HepG2 (cell line): ENCODE data around the gene SIGLEC9. TPM values are rescaled to one million over a fixed set of nuclear protein-coding genes. Genes with fewer than 3 reads are reported as not detected.
A peak's percentile ranks its signal among the peaks of the same experiment; 100 is the strongest.

Experiments used
- ERF ChIP-seq: IDR thresholded peaks from 2 replicates; pipeline ENCODE4 v1.6.1; 2018; ENCODE audit warnings: missing biosample characterization, missing genetic modification reagents
- GMEB2 ChIP-seq: IDR thresholded peaks from 2 replicates; pipeline ENCODE4 v1.6.1; 2016; ENCODE audit warnings: missing biosample characterization, missing genetic modification reagents, low read depth
- HBP1 ChIP-seq: IDR thresholded peaks from 2 replicates; pipeline ENCODE4 v1.6.1; 2016; ENCODE audit warnings: low read depth, control low read depth
- HNF1B ChIP-seq: sonication (generic); formaldehyde crosslinking; IDR thresholded peaks from 2 replicates; pipeline ENCODE4 v1.5.1; 2020; ENCODE audit warnings: mild to moderate bottlenecking, moderate library complexity, missing genetic modification reagents
- ISL2 ChIP-seq: sonication (generic); formaldehyde crosslinking; IDR thresholded peaks from 2 replicates; pipeline ENCODE4 v1.5.0; 2020; ENCODE audit warnings: missing genetic modification reagents
- KMT2A ChIP-seq: sonication (generic); formaldehyde crosslinking; IDR thresholded peaks from 2 replicates; pipeline ENCODE4 v1.4.0; 2020; ENCODE audit warnings: missing genetic modification reagents
- MAF1 ChIP-seq: sonication (generic); formaldehyde crosslinking; IDR thresholded peaks from 2 replicates; pipeline ENCODE4 v1.5.0; 2020; ENCODE audit warnings: missing genetic modification reagents, borderline replicate concordance
- MED13 ChIP-seq: sonication (generic); formaldehyde crosslinking; IDR thresholded peaks from 2 replicates; pipeline ENCODE4 v1.5.0; 2020; ENCODE audit warnings: missing genetic modification reagents
- MEIS1 ChIP-seq: sonication (generic); formaldehyde crosslinking; IDR thresholded peaks from 2 replicates; pipeline ENCODE4 v1.9.0; 2021; ENCODE audit warnings: mild to moderate bottlenecking, missing genetic modification reagents, moderate library complexity, borderline replicate concordance
- MXD3 ChIP-seq: IDR thresholded peaks from 2 replicates; pipeline ENCODE4 v1.6.1; 2016; ENCODE audit warnings: mild to moderate bottlenecking, missing biosample characterization, missing genetic modification reagents
- NCOA5 ChIP-seq: sonication (generic); formaldehyde crosslinking; IDR thresholded peaks from 2 replicates; pipeline ENCODE4 v1.4.0; 2020; ENCODE audit warnings: missing genetic modification reagents
- NFYB ChIP-seq: sonication (generic); formaldehyde crosslinking; IDR thresholded peaks from 2 replicates; pipeline ENCODE4 v1.4.0; 2020; ENCODE audit warnings: missing genetic modification reagents
- PHF8 ChIP-seq: sonication (generic); formaldehyde crosslinking; IDR thresholded peaks from 2 replicates; pipeline ENCODE4 v1.5.0; 2020; ENCODE audit warnings: missing genetic modification reagents
- SALL1 ChIP-seq: sonication (generic); formaldehyde crosslinking; IDR thresholded peaks from 2 replicates; pipeline ENCODE4 v1.8.0; 2022; ENCODE audit warnings: mild to moderate bottlenecking, missing genetic modification reagents
- SP4 ChIP-seq: sonication (generic); formaldehyde crosslinking; IDR thresholded peaks from 2 replicates; pipeline ENCODE4 v1.8.1; 2023; ENCODE audit warnings: mild to moderate bottlenecking, missing genetic modification reagents
- SRF ChIP-seq: IDR thresholded peaks from 2 replicates; pipeline ENCODE4 v1.6.1; 2011; ENCODE audit warnings: mild to moderate bottlenecking, low read depth, low read length, moderate library complexity
- SRSF9 ChIP-seq: fragments of 200-400 bp; formaldehyde crosslinking; IDR thresholded peaks from 2 replicates; pipeline ENCODE4 v1.6.1; 2018; ENCODE audit warnings: borderline replicate concordance, mild to moderate bottlenecking, low read depth, low read length; ENCODE audit not compliant: insufficient read depth, poor library complexity, severe bottlenecking
- SRY ChIP-seq: sonication (generic); formaldehyde crosslinking; IDR thresholded peaks from 2 replicates; pipeline ENCODE4 v1.8.0; 2022; ENCODE audit warnings: mild to moderate bottlenecking, missing genetic modification reagents
- ZNF543 ChIP-seq: sonication (generic); formaldehyde crosslinking; IDR thresholded peaks from 2 replicates; pipeline ENCODE4 v1.4.0; 2020; ENCODE audit warnings: mild to moderate bottlenecking, missing genetic modification reagents
- ZNF562 ChIP-seq: sonication (generic); formaldehyde crosslinking; IDR thresholded peaks from 2 replicates; pipeline ENCODE4 v1.8.0; 2022; ENCODE audit warnings: missing genetic modification reagents, borderline replicate concordance
- polyA plus RNA-seq, 8 experiments: library from polyadenylated mRNA; depleted of rRNA in 3 of 8; stranded (reverse) in 7 of 8; unstranded in 1 of 8; fragments of >200 nt; fragmentation: Illumina TruSeq in 4 of 8; extraction: Trizol in 4 of 8; gene quantifications; 2 replicates each; pipeline versions ENCODE4 v1.2.1 to v1.2.3, GENCODE V29; 2011 to 2016; ENCODE audit warnings: low read depth in 4 of 8, missing spikeins in 1 of 8, mixed read lengths in 1 of 8; ENCODE audit not compliant: insufficient read depth in 1 of 8
- total RNA-seq, 5 experiments: library from RNA; depleted of rRNA; stranded (reverse); fragments of >200 nt; fragmentation: Illumina TruSeq; extraction: Trizol; gene quantifications; 2 replicates each; pipeline ENCODE4 v1.2.3, GENCODE V29; 2016; ENCODE audit warnings: low read depth in 1 of 5

SIGLEC9 gene
- total and polyA plus RNA-seq, 2 of the 13 experiments (the other 11 are each of a cell fraction or from before 2014, with no cell fraction given) = not detected

DNA sequence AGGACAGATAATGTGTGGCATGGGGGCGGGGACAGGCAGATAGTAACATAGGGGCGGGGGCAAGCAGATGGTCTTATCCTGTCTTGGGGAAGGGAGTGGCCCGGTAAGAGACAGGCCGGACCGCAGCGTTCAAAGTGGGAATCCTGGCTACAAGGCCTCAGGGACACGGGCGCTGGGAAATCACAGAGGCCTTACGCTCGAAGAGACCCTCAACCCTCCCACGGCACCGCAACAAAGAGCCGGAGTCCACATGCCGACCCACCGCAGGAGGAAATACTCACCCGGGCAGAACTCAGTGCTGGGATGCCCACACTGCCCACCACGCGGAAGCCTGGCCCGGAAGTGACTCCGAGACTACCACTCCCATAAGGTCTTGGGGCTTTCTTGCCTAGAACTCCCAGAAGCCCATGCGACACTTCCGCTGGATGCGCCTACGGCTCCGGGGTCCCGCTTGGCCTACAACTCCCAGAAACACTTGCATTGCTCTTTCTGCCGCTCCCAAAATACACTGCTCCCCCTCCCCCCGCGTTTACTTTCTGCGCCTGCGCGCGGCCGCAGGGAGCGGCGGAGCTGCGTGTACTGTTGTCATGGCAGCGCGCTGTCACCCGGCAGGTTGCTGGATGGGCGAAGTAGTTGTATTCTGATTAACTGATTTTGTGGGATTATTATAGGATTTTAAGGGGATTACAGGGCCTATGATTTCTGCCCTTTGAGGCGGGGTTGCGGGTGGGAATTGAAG lies 16.5 kb upstream of the SIGLEC9 start, which contains the start of gene CTU1 (continued):
- TF ChIP-seq HBP1 (peak; percentile 69; the same call in 1 of the 2 replicates), SRY (CRISPR knock-in tag) (peak; percentile 35; the same call in 1 of the 2 replicates), NFYB (CRISPR knock-in tag) (peak; percentile 28; the same call in 1 of the 2 replicates), NCOA5 (CRISPR knock-in tag) (no peak), KMT2A (peak; percentile 52; the same call in 1 of the 2 replicates), MXD3 (CRISPR knock-in tag) (peak; percentile 60; the same call in 1 of the 2 replicates), GMEB2 (CRISPR knock-in tag) (0 out of 2 replicates have a peak, but pooled peaks have one; percentile 39), PHF8 (CRISPR knock-in tag) (peak; percentile 83), SRF (peak; percentile 50; the same call in 1 of the 2 replicates), ZNF543 (CRISPR knock-in tag) (0 out of 2 replicates have a peak, but pooled peaks have one; percentile 50), SP4 (CRISPR knock-in tag) (0 out of 2 replicates have a peak, but pooled peaks have one; percentile 17), MEIS1 (0 out of 2 replicates have a peak, but pooled peaks have one; percentile 25), ISL2 (CRISPR knock-in tag) (peak; percentile 63; the same call in 1 of the 2 replicates), SALL1 (CRISPR knock-in tag) (peak; percentile 34), ERF (peak; percentile 57), MED13 (0 out of 2 replicates have a peak, but pooled peaks have one; percentile 50), SRSF9 (no peak), HNF1B (CRISPR knock-in tag) (peak; percentile 91), ZNF562 (no peak), MAF1 (0 out of 2 replicates have a peak, but pooled peaks have one; percentile 11)
